Measurements from ENCODE around the gene TNFRSF14.

The TNFRSF14 gene

DNA sequence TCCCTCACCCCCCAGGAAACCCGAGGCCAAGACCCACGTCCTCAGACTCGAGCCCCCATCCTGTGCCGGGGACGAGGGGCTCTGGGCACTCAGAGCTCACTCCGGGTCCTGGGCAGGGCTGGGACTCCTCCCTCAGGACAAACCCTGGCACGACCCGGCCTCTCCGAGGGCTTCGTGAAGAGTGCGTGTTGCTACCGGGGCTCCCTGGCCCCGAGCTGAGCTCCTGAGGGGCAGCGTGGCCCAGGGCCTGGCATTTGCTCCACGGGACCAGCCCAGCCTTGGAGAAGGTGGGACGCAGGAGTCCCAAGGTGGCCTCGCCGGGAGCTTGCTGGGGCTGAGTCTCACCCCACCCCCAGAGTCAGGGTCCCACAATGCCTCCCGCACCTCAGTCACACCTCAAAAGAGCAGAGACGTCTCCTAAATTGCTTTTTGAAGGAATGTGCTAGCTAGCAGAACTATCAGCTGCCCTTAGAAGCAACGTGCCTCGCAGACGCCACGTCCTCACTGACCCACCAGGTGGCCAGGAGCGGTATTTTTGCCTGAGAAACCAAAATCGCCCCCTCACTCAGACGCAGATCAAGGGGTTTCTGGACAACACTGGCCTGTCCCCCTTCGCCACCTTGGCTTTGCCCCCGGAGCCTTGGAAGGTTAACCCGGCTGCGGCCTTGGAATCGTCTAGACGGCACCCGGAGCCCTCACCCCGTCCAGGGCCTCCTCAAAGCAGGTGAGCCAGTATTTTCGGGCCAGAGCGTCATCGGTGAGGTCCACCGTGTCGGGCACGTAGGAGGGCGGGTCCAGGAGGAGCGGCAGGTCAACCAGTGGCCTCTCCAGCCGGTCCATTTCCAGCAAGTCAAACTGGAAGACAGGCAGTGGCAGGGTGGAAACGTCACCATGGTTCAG lies 41.1 kb upstream of the TNFRSF14 start:
- H3K4me1 ChIP-seq (ENCODE audit: control insufficient read depth, low read length), result no peaks in the 10 kb centered on the region
- no peak overlapping the region for H3K4me2 ChIP-seq (ENCODE audit: low read length)
- H4K20me1 ChIP-seq (ENCODE audit: control insufficient read depth, insufficient read depth, low read depth, low read length), result no peaks in the 10 kb centered on the region
- H3K79me2 ChIP-seq (ENCODE audit: control insufficient read depth, low read length), result no peaks in the 10 kb centered on the region
- H3K9me3 ChIP-seq (ENCODE audit: control insufficient read depth, insufficient read depth, low read length), result no peaks in the 10 kb centered on the region
- no peaks in the 10 kb centered on the region for H3K27me3 ChIP-seq (ENCODE audit: control insufficient read depth, low read length)
- peaks cover 79% of the 10 kb centered on the region for H3K36me3 ChIP-seq (ENCODE audit: control insufficient read depth, low read length)
- no peak for TF ChIP-seq EZH2phosphoT487 (IDR thresholded peaks at IDR 0.05; ENCODE audit: borderline replicate concordance, low read length)
- TF ChIP-seq, protein P1, sequence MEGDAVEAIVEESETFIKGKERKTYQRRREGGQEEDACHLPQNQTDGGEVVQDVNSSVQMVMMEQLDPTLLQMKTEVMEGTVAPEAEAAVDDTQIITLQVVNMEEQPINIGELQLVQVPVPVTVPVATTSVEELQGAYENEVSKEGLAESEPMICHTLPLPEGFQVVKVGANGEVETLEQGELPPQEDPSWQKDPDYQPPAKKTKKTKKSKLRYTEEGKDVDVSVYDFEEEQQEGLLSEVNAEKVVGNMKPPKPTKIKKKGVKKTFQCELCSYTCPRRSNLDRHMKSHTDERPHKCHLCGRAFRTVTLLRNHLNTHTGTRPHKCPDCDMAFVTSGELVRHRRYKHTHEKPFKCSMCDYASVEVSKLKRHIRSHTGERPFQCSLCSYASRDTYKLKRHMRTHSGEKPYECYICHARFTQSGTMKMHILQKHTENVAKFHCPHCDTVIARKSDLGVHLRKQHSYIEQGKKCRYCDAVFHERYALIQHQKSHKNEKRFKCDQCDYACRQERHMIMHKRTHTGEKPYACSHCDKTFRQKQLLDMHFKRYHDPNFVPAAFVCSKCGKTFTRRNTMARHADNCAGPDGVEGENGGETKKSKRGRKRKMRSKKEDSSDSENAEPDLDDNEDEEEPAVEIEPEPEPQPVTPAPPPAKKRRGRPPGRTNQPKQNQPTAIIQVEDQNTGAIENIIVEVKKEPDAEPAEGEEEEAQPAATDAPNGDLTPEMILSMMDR (IDR thresholded peaks at IDR 0.05; ENCODE audit: low read depth, low read length, poor library complexity, severe bottlenecking), result no peak
- no peak overlapping the region for H3K27ac ChIP-seq (ENCODE audit: low read depth, low read length)
- H3K4me3 ChIP-seq (ENCODE audit: low read length), result no peak overlapping the region
- no peaks in the 10 kb centered on the region for H3F3A ChIP-seq (ENCODE audit: control insufficient read depth, insufficient read depth)
- H3K9me2 ChIP-seq (replicated peaks; ENCODE audit: control insufficient read depth, low read length), result no peaks in the 10 kb centered on the region

GRCh38 chr1:2515763-2516080 lies 40.4 kb upstream of the TNFRSF14 start:
- Histone ChIP-seq H3K79me2 (ENCODE audit: control insufficient read depth, low read length) (no peaks in the 10 kb centered on the region), H3K27ac (ENCODE audit: low read depth, low read length) (no peak overlapping the region), H3K9me3 (ENCODE audit: control insufficient read depth, insufficient read depth, low read length) (no peaks in the 10 kb centered on the region), H3K9me2 (replicated peaks; ENCODE audit: control insufficient read depth, low read length) (no peaks in the 10 kb centered on the region), H3K4me1 (ENCODE audit: control insufficient read depth, low read length) (no peaks in the 10 kb centered on the region), H3K4me2 (ENCODE audit: low read length) (no peak overlapping the region), H3K36me3 (ENCODE audit: control insufficient read depth, low read length) (peaks cover 77% of the 10 kb centered on the region), H3K27me3 (ENCODE audit: control insufficient read depth, low read length) (no peaks in the 10 kb centered on the region), H4K20me1 (ENCODE audit: control insufficient read depth, insufficient read depth, low read depth, low read length) (no peaks in the 10 kb centered on the region), H3K4me3 (ENCODE audit: low read length) (no peak overlapping the region), H3F3A (ENCODE audit: control insufficient read depth, insufficient read depth) (no peaks in the 10 kb centered on the region)
- TF ChIP-seq EZH2phosphoT487 (IDR thresholded peaks at IDR 0.05; ENCODE audit: borderline replicate concordance, low read length), result no peak
- TF ChIP-seq, protein P1 (IDR thresholded peaks at IDR 0.05; ENCODE audit: low read depth, low read length, poor library complexity, severe bottlenecking), result no peak

DNA sequence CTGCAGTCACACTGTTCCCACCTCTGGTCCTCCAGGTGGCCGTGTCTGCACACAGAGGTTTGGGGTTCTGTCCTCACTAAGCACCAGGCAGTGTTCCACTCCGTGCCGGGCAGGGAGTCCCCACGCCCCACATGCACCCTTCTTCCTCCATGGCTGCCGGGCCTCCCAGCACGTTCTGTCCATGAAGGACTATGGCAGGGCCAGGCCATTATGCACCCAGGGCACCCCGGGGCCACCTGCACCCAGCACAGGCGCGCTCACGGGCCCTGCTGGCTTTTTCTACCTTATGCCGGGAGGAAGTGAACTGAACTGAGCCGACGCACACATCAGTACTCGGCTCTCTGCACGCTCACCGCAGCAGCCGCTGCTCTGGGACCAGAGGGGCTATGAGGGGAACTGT lies 40.0 kb upstream of the TNFRSF14 start:
- Histone ChIP-seq H3K4me3 (ENCODE audit: low read length) (no peak overlapping the region), H3K9me2 (replicated peaks; ENCODE audit: control insufficient read depth, low read length) (no peaks in the 10 kb centered on the region), H3K79me2 (ENCODE audit: control insufficient read depth, low read length) (no peaks in the 10 kb centered on the region; the same call in 1 of the 2 replicates), H3K9me3 (ENCODE audit: control insufficient read depth, insufficient read depth, low read length) (no peaks in the 10 kb centered on the region), H3K4me2 (ENCODE audit: low read length) (no peak overlapping the region), H4K20me1 (ENCODE audit: control insufficient read depth, insufficient read depth, low read depth, low read length) (no peaks in the 10 kb centered on the region), H3K4me1 (ENCODE audit: control insufficient read depth, low read length) (no peaks in the 10 kb centered on the region), H3K36me3 (ENCODE audit: control insufficient read depth, low read length) (peaks cover 78% of the 10 kb centered on the region), H3K27me3 (ENCODE audit: control insufficient read depth, low read length) (no peaks in the 10 kb centered on the region), H3K27ac (ENCODE audit: low read depth, low read length) (no peak overlapping the region), H3F3A (ENCODE audit: control insufficient read depth, insufficient read depth) (no peaks in the 10 kb centered on the region)
- TF ChIP-seq EZH2phosphoT487 (IDR thresholded peaks at IDR 0.05; ENCODE audit: borderline replicate concordance, low read length), result no peak
- TF ChIP-seq, protein P1 (IDR thresholded peaks at IDR 0.05; ENCODE audit: low read depth, low read length, poor library complexity, severe bottlenecking), result no peak

Measured in DOHH2 (cell line).